ENCODE data around the gene NOXA1.

DNA sequence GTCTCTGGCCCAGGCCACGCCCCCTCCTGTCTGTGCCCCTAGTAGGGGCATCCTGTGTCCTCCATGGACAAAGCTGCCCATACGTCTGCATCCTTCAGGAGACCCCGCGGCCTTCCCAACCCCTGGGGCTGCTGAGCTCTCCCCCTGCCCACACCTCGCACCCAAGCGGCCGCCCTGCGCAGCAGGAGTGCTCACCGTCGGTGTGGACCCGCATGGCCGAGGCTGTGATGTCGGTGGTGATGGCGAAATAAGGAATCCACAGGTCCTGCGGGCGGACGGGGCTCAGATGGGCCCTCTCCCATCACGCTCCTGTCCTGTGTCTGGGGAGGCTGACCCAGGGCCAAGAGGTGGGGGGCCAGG is 40.7 kb downstream of the NOXA1 start:
- TF ChIP-seq POLR2AphosphoS5 (IDR thresholded peaks at IDR 0.05; ENCODE audit: low read depth, low read length) (no peak), POLR2A (IDR thresholded peaks at IDR 0.05; ENCODE audit: low read depth, low read length) (no peak), SPI1 (IDR thresholded peaks at IDR 0.05; ENCODE audit: low read depth, low read length) (no peak), TAF1 (IDR thresholded peaks at IDR 0.05; ENCODE audit: low read depth, low read length) (no peak)

All from GM12891 (cell line).